H1 (cell line): ENCODE data around the gene TRIM32. TPM values are rescaled to one million over a fixed set of nuclear protein-coding genes. Genes with fewer than 3 reads are reported as not detected.

ENCODE experiments used
- CTCF ChIA-PET: fragments of 300-600 bp; sonication (Branson Sonifier 250); formaldehyde crosslinking; loops from one replicate; lab custom pipeline; 2021; ENCODE audit not compliant: partially characterized antibody; lab: Charles Lee
- POLR2A ChIA-PET: fragments of 300-600 bp; sonication (Branson Sonifier 250); formaldehyde crosslinking; loops from one replicate; lab custom pipeline; 2021; ENCODE audit warnings: inconsistent platforms; ENCODE audit not compliant: partially characterized antibody; lab: Charles Lee
- DNase-seq, 2 experiments: peaks; one replicate each; pipeline versions ENCODE4 v3.0.0 to v3.0.0-alpha.2; 2010 to 2022; ENCODE audit warnings: low spot score in 2 of 2, low read depth in 1 of 2, mixed read lengths in 1 of 2
- FAIRE-seq: peaks from 2 replicates; lab custom pipeline; 2011; peaks lifted over from hg19 to GRCh38; lab: Jason Lieb, UNC
- H2AFZ ChIP-seq: 2 replicates; pipeline ENCODE4 v1.8.1; 2012; ENCODE audit warnings: low read length, inconsistent platforms
- H2AK5ac ChIP-seq: 2 replicates; pipeline ENCODE4 v1.6.1; 2013; ENCODE audit warnings: low read depth, low read length
- H2BK120ac ChIP-seq: replicated peaks from 2 replicates; pipeline ENCODE3; 2013; ENCODE audit warnings: low read depth, low read length, inconsistent platforms
- H2BK12ac ChIP-seq: 2 replicates; pipeline ENCODE4 v1.6.1; 2013; ENCODE audit warnings: low read depth, low read length
- H2BK15ac ChIP-seq: 2 replicates; pipeline ENCODE4 v1.6.1; 2013; ENCODE audit warnings: low read length
- H2BK20ac ChIP-seq: 2 replicates; pipeline ENCODE4 v1.6.1; 2013; ENCODE audit warnings: low read length
- H2BK5ac ChIP-seq: 2 replicates; pipeline ENCODE4 v1.6.1; 2013; ENCODE audit warnings: low read depth, low read length
- H3K14ac ChIP-seq: 2 replicates; pipeline ENCODE4 v1.6.1; 2013; ENCODE audit warnings: inconsistent platforms; ENCODE audit not compliant: insufficient read length
- H3K18ac ChIP-seq: 2 replicates; pipeline ENCODE4 v1.6.1; 2013; ENCODE audit warnings: low read length; ENCODE audit errors: extremely low read depth
- H3K23ac ChIP-seq: 2 replicates; pipeline ENCODE4 v1.6.1; 2013; ENCODE audit warnings: inconsistent platforms; ENCODE audit not compliant: insufficient read length
- H3K23me2 ChIP-seq: 2 replicates; pipeline ENCODE4 v1.6.1; 2013; ENCODE audit warnings: low read depth, low read length
- H3K27ac ChIP-seq: 2 replicates; pipeline ENCODE4 v1.6.1; 2011; ENCODE audit warnings: low read depth, low read length, inconsistent platforms
- H3K27me3 ChIP-seq, 4 experiments: replicated peaks in 1 of 4; 1 replicate in 1 of 4; 2 replicates in 3 of 4; pipeline versions ENCODE4 v1.6.1 to v1.8.1; 2011 to 2013; ENCODE audit warnings: low read length in 3 of 4, mild to moderate bottlenecking in 3 of 4, inconsistent platforms in 2 of 4, mixed read lengths in 2 of 4, moderate library complexity in 1 of 4; ENCODE audit not compliant: control insufficient read depth in 3 of 4, insufficient read depth in 3 of 4; ENCODE audit errors: extremely low read depth in 1 of 4
- H3K36me3 ChIP-seq, 4 experiments: 2 replicates each; pipeline versions ENCODE4 v1.6.1 to v1.8.1; 2011 to 2013; ENCODE audit warnings: mild to moderate bottlenecking in 4 of 4, low read length in 3 of 4, moderate library complexity in 2 of 4, control low read depth in 1 of 4, inconsistent platforms in 1 of 4; ENCODE audit not compliant: insufficient read depth in 4 of 4, control insufficient read depth in 2 of 4
- H3K4ac ChIP-seq: replicated peaks from 2 replicates; pipeline ENCODE3; 2013; ENCODE audit warnings: low read length, low read depth, mixed read lengths, inconsistent platforms; ENCODE audit not compliant: insufficient read length
- H3K4me1 ChIP-seq, 4 experiments: replicated peaks in 1 of 4; 1 replicate in 1 of 4; 2 replicates in 3 of 4; pipeline versions ENCODE4 v1.6.1 to v1.8.1; 2011 to 2013; ENCODE audit warnings: low read length in 3 of 4, inconsistent platforms in 2 of 4, mixed read lengths in 1 of 4; ENCODE audit not compliant: insufficient read depth in 4 of 4, control insufficient read depth in 3 of 4
- H3K4me2 ChIP-seq, 2 experiments: 2 replicates each; pipeline versions ENCODE4 v1.6.1 to v1.8.1; 2011 to 2013; ENCODE audit warnings: low read depth in 2 of 2, low read length in 2 of 2, control low read depth in 1 of 2, inconsistent platforms in 1 of 2, mild to moderate bottlenecking in 1 of 2; ENCODE audit not compliant: insufficient read depth in 1 of 2
- H3K4me3 ChIP-seq, 4 experiments: fragments of 200-600, 300-600 bp in 1 of 4; sonication (generic), shearing (Covaris generic), sonication (Bioruptor Twin) in 1 of 4; 2 replicates each; pipeline versions ENCODE4 v1.5.1 to v1.8.1; 2011 to 2016; ENCODE audit warnings: low read length in 4 of 4, low read depth in 3 of 4, control low read depth in 2 of 4, inconsistent platforms in 2 of 4, mild to moderate bottlenecking in 2 of 4, mixed read lengths in 1 of 4, moderate library complexity in 1 of 4; ENCODE audit not compliant: insufficient read depth in 2 of 4; ENCODE audit errors: extremely low read depth in 1 of 4
- H3K56ac ChIP-seq: replicated peaks from 2 replicates; pipeline ENCODE3; 2013; ENCODE audit warnings: low read depth, mild to moderate bottlenecking, mixed read lengths, low read length, inconsistent platforms; ENCODE audit not compliant: insufficient read length
- H3K79me1 ChIP-seq: 2 replicates; pipeline ENCODE4 v1.6.1; 2013; ENCODE audit warnings: low read depth, low read length, control low read depth
- H3K79me2 ChIP-seq, 2 experiments: 2 replicates each; pipeline versions ENCODE4 v1.6.1 to v1.8.1; 2012 to 2013; ENCODE audit warnings: low read length in 2 of 2, mild to moderate bottlenecking in 2 of 2, inconsistent platforms in 1 of 2; ENCODE audit not compliant: insufficient read depth in 2 of 2, control insufficient read depth in 1 of 2
- H3K9ac ChIP-seq, 4 experiments: replicated peaks in 1 of 4; 1 replicate in 1 of 4; 2 replicates in 3 of 4; pipeline versions ENCODE4 v1.6.1 to v1.8.1; 2011 to 2013; ENCODE audit warnings: low read depth in 3 of 4, low read length in 3 of 4, control low read depth in 2 of 4, mild to moderate bottlenecking in 2 of 4, moderate library complexity in 2 of 4, inconsistent platforms in 1 of 4; ENCODE audit errors: extremely low read depth in 1 of 4
- H3K9me3 ChIP-seq, 2 experiments: 2 replicates each; pipeline versions ENCODE4 v1.6.1 to v1.8.1; 2012 to 2013; ENCODE audit warnings: mild to moderate bottlenecking in 2 of 2, moderate library complexity in 2 of 2, control low read depth in 1 of 2, inconsistent platforms in 1 of 2, low read depth in 1 of 2, low read length in 1 of 2, mixed read lengths in 1 of 2; ENCODE audit not compliant: insufficient read depth in 2 of 2
- H4K20me1 ChIP-seq, 2 experiments: replicated peaks in 1 of 2; 2 replicates each; pipeline versions ENCODE3 to v1.8.1; 2011 to 2013; ENCODE audit warnings: inconsistent platforms in 2 of 2, low read length in 2 of 2, mild to moderate bottlenecking in 1 of 2; ENCODE audit not compliant: insufficient read depth in 2 of 2, control insufficient read depth in 1 of 2
- H4K5ac ChIP-seq: 2 replicates; pipeline ENCODE4 v1.6.1; 2013; ENCODE audit warnings: low read length, low read depth, mixed read lengths, inconsistent platforms; ENCODE audit not compliant: insufficient read length
- H4K8ac ChIP-seq: 2 replicates; pipeline ENCODE4 v1.8.0; 2013; ENCODE audit warnings: mild to moderate bottlenecking, moderate library complexity, low read length, inconsistent platforms; ENCODE audit not compliant: insufficient read depth; ENCODE audit errors: extremely low read depth
- H4K91ac ChIP-seq: replicated peaks from 2 replicates; pipeline ENCODE3; 2013; ENCODE audit warnings: low read length, mixed read lengths, inconsistent platforms; ENCODE audit not compliant: insufficient read length
- CTCF ChIP-seq, 3 experiments: IDR thresholded peaks; 1 replicate in 2 of 3; 2 replicates in 1 of 3; pipeline versions ENCODE4 v1.5.1 to v1.6.1; 2011; ENCODE audit warnings: low read length in 3 of 3, mild to moderate bottlenecking in 3 of 3, inconsistent platforms in 2 of 3, low read depth in 1 of 3, moderate library complexity in 1 of 3; ENCODE audit not compliant: insufficient read depth in 1 of 3; ENCODE audit errors: control extremely low read depth in 1 of 3
- EGR1 ChIP-seq: IDR thresholded peaks from 2 replicates; pipeline ENCODE4 v1.6.1; 2011; ENCODE audit warnings: low read depth, low read length, borderline replicate concordance
- FOSL1 ChIP-seq: IDR thresholded peaks from 2 replicates; pipeline ENCODE4 v1.6.1; 2011; ENCODE audit warnings: mild to moderate bottlenecking, low read depth, low read length, moderate library complexity; ENCODE audit not compliant: insufficient read depth
- WGBS, 2 experiments: shearing (Covaris generic) in 1 of 2; methylation state at CpG; one replicate each; pipeline versions ENCODE4 v1.1.6 to v1.1.7; 2013 to 2015; ENCODE audit warnings: low lambda C conversion rate in 2 of 2, mixed read lengths in 2 of 2, inconsistent platforms in 1 of 2, low coverage in 1 of 2, missing lambda C conversion rate in 1 of 2; ENCODE audit not compliant: insufficient replicate concordance in 2 of 2, insufficient coverage in 1 of 2, insufficient read length in 1 of 2; ENCODE audit errors: extremely low coverage in 1 of 2, missing lambda C conversion rate in 1 of 2; 5-methylcytosine and 5-hydroxymethylcytosine counted together
- polyA plus RNA-seq, 7 experiments: library from polyadenylated mRNA; depleted of rRNA in 3 of 7; stranded (reverse) in 5 of 7; unstranded in 2 of 7; fragments of >200 nt in 5 of 7; fragments of 200-250 nt in 2 of 7; gene quantifications; 1 replicate in 5 of 7; 2 replicates in 1 of 7; 4 replicates in 1 of 7; pipeline versions ENCODE4 v1.2.1 to v1.2.3, GENCODE V29; 2011 to 2013; ENCODE audit warnings: missing spikeins in 2 of 7, mixed read lengths in 2 of 7
- total RNA-seq: library from RNA; stranded (reverse); fragmentation: NEBNext Ultra II Directional; extraction: Animal tissue kit (Norgen Biotek cat#: 25700); gene quantifications from 2 replicates; pipeline ENCODE4 v1.2.1, GENCODE V29; 2021

Gene TRIM32
- total and polyA plus RNA-seq, 2 of the 8 experiments (the other 6 are each of a cell fraction or from before 2014, with no cell fraction given) = 10.5 to 17.3 TPM

- Histone ChIP-seq H3K79me2 (no peaks in the 10 kb centered on the region), H3K23ac (no peak overlapping the region), H3K23me2 (no peaks in the 10 kb centered on the region), H2BK12ac (no peak overlapping the region), H3K9me3 (no peaks in the 10 kb centered on the region), H2BK15ac (no peak overlapping the region), H2BK120ac (no peak overlapping the region), H2BK20ac (no peak overlapping the region), H3K56ac (no peak overlapping the region), H3K27me3 (no peaks in the 10 kb centered on the region), H3K18ac (no peak overlapping the region), H2AK5ac (no peak overlapping the region), H3K27ac (no peak overlapping the region), H2AFZ (no peak overlapping the region), H4K8ac (no peak overlapping the region), H3K14ac (no peak overlapping the region), H3K4me2 (no peak overlapping the region), H4K5ac (no peak overlapping the region), H3K9ac (no peak overlapping the region), H3K4me3 (no peak overlapping the region), H4K20me1 (no peaks in the 10 kb centered on the region), H3K79me1 (no peaks in the 10 kb centered on the region), H4K91ac (no peak overlapping the region), H3K36me3 (no peaks in the 10 kb centered on the region), H2BK5ac (no peak overlapping the region), H3K4ac (no peak overlapping the region), H3K4me1 (no peaks in the 10 kb centered on the region)
- DNase-seq (no peak), FAIRE-seq (no peak)
- ChIA-PET POLR2A (no interaction called here), CTCF (interaction anchor here (1.0 to 3.9 kb wide), 7 partner anchors 8 to 139 kb away, joined by 3 to 19 read pairs (median 4); no protein-coding TSS in a partner anchor)
- no peak for TF ChIP-seq EGR1
- no peak for TF ChIP-seq CTCF (IDR thresholded peaks at IDR 0.05; ENCODE audit: control extremely low read depth in 1 of 3, insufficient read depth in 1 of 3, low read depth in 1 of 3, low read length in 3 of 3)
- TF ChIP-seq FOSL1 = no peak
- WGBS, 2 experiments = 94% methylated on average over 3 of the region's 3 CpGs; no CpG with 5 or more reads in 1 of the 2 experiments
Measured at GRCh38 chr9:116721411-116721810, 34.3 kb downstream of the TRIM32 start.
